Body of pancreas (tissue), 4 donors: ENCODE measurements around the gene HTT.

Source experiments
- POLR2A ChIP-seq, 3 donors: fragments of 450-650 bp; IDR thresholded peaks; one replicate each; pipeline ENCODE4 v1.6.1; 2016; ENCODE audit warnings: antibody characterized with exemption in 3 of 3, mild to moderate bottlenecking in 2 of 3
- TF ChIP-seq, protein P1 (sequence below), 7 experiments: fragments of 450-650 bp in 4 of 7; fragments of 200-600 bp in 3 of 7; sonication (generic) in 3 of 7; IDR thresholded peaks; one replicate each; pipeline ENCODE4 v1.5.1; 2016 to 2019; ENCODE audit warnings: antibody characterized with exemption in 7 of 7

DNA sequence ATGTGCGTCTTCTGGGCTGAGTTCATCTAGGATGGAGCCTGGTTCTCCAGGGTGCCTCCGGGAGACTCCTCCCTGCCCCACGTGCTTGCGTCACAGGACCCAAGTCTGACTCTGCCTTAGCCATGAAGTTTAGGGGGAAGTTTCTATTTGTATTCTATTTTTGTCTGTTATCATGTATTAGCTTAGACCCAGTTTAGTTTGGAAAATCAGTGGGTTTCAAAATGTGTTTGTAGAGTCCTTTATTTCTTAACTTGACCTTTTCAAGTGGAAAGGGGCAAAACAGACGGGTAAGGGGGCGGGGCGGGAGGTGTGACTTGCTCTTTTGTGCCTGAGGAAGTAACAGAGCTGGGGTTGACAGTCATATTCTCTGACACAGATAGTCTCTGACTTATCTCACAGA lies 86.0 kb downstream of the HTT start:
- TF ChIP-seq, protein P1, sequence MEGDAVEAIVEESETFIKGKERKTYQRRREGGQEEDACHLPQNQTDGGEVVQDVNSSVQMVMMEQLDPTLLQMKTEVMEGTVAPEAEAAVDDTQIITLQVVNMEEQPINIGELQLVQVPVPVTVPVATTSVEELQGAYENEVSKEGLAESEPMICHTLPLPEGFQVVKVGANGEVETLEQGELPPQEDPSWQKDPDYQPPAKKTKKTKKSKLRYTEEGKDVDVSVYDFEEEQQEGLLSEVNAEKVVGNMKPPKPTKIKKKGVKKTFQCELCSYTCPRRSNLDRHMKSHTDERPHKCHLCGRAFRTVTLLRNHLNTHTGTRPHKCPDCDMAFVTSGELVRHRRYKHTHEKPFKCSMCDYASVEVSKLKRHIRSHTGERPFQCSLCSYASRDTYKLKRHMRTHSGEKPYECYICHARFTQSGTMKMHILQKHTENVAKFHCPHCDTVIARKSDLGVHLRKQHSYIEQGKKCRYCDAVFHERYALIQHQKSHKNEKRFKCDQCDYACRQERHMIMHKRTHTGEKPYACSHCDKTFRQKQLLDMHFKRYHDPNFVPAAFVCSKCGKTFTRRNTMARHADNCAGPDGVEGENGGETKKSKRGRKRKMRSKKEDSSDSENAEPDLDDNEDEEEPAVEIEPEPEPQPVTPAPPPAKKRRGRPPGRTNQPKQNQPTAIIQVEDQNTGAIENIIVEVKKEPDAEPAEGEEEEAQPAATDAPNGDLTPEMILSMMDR (IDR thresholded peaks at IDR 0.05), result no peak
- TF ChIP-seq POLR2A (IDR thresholded peaks at IDR 0.05), result no peak
